GM18909 (cell line): ENCODE data around the gene ABCC4.

Experiments
- ATAC-seq: cut with Tn5 transposase; IDR thresholded peaks from one replicate; pipeline ENCODE4 v1.9.1; 2021; ENCODE audit warnings: mild to moderate bottlenecking; ENCODE audit not compliant: unreplicated experiment, poor library complexity

ABCC4 gene

DNA sequence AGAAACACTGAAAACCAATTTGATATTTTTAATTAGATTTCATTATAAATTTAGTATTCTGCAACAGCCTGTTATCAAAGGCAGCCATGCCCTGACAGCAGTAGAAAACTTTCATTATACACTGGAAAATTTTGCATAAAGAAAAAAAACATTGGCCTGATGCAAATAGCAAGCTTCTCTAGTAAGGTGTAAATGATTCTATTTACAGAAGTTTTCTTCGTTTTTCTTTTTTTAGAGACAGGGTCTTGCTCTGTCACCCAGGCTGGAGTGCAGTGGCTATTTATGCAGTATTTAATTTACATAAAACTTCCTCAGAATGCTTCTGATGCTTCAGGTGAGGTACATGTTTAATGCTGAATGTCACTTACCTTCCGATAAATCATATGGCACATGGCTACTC lies 67.0 kb downstream of the ABCC4 start:
- ATAC-seq: peak; percentile 80

DNA sequence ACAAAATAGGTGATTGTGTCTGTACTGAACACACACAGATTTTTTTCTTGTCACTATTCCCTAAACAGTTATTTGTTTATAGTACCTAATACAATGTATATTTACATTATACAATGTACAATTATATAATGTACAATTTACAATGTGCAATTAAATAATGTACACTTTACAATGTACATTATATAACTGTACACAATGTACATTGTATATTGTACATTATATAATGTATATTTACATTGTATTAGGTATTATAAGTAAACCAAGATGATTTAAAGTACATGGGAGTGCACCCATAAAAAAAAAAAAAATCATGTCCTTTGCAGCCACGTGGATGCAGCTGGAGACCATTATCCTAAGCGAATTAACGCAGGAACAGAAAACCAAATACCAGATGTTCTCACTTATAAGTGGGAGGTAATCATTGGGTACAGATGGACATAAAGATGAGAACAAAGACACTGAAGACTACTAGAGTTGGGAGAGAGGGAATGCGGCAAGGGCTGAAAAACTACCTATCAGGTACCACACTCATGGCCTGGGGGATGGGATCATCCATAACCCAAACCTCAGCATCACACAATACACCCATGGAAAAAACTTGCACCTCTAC lies 68.1 kb downstream of the ABCC4 start:
- no peak for ATAC-seq

- no peak for ATAC-seq
Observed at GRCh38 chr13:95231393-95231792, 69.9 kb downstream of the ABCC4 start.

DNA sequence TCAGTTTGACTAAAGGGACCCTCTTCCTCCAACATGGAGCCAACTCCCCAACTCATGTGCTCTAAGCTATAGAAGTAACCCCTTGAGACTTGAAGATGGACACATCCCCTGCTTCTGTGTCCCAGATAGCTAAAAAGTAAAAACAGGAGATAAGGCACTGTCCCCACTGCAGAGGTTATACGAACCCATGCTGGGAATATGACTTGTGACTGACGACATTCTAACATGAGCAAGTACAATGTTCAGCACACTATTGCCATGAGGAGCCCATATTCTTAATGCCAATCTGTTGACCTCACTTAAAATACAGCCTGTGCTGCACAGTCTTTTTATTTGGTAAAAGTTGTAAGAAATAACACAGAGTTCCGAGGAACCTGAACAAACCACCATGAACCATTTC lies 71.4 kb downstream of the ABCC4 start:
- ATAC-seq: no peak

DNA sequence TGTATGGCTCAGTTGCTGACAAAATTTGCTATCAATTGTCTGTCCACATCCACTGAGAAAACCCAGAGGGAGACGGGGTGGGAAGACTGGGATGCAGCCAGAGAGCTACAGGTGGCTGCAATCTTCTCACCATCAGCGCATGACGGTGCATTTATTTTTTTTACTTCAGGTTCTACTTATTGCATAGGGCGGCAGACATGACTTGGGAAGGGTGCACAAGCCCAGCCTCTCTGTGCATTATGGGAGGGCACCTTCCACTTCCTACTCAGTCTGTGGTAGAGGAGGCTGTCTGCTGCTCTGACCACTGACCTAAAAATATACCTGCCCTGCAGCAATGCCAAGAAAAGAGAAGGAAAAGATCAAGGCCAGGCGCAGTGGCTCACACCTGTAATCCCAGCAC lies 73.1 kb downstream of the ABCC4 start:
- no peak for ATAC-seq

GRCh38 chr13:95226932-95227695 lies 74.1 kb downstream of the ABCC4 start:
- peak; percentile 84 for ATAC-seq

GRCh38 chr13:95226476-95226875 lies 74.8 kb downstream of the ABCC4 start:
- peak; percentile 9 for ATAC-seq

DNA sequence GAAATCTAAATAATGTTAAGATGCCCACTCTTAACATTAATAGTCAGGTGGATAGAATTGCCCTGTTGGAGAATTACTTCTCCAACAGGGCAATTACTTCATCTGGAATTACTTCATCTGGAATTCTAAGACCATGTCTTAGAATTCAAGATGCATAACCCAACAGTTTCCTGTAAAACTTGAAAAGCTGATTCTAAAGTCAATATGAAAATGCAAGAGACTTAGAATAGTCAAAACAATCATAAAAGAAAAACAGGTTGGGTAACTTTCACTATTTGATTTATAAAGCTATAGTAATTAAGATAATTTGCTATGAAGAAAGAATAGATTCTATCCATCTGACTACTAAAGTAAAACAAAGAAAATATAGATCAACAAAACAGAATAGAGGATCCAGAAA lies 75.2 kb downstream of the ABCC4 start:
- no peak for ATAC-seq

GRCh38 chr13:95224064-95224463 lies 77.2 kb downstream of the ABCC4 start:
- ATAC-seq: no peak

- peak; percentile 61 for ATAC-seq
Observed at GRCh38 chr13:95222733-95223018, 78.6 kb downstream of the ABCC4 start.

DNA sequence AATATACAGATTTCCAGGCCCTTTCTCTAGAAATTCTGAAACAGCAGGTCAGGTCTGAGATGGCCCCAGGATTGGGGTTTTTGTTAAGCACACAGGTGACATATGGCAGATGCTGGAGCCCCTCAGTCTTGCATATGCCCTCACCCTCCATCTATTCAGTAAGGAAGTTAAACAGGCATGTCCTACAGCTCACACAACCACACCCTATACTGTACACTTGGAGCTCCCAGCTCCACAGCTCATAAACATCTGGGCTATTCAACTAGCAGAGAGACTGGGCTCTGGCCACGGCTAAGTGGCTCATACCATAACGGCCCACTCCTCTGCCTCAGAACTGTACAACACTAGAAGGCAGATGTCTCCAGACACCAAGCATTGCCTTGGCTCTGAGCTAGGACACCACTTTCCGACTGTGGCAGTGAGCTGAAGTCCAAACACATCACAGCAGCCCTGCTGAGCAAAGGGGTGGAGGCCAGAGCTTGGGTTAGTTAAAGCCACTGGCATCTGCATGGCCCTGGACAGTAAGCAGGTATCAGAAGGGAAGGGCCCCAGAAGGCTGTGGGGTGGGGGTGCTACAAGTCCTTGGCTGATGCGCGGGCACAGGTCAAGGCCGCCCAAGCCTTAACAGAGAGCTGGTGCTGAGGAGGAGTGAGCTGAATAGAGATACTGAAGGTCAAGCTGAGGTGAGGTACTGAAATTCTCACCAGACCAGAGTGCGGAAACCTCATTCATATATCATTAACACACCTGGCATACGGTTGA lies 79.1 kb downstream of the ABCC4 start:
- peak; percentile 79 for ATAC-seq

DNA sequence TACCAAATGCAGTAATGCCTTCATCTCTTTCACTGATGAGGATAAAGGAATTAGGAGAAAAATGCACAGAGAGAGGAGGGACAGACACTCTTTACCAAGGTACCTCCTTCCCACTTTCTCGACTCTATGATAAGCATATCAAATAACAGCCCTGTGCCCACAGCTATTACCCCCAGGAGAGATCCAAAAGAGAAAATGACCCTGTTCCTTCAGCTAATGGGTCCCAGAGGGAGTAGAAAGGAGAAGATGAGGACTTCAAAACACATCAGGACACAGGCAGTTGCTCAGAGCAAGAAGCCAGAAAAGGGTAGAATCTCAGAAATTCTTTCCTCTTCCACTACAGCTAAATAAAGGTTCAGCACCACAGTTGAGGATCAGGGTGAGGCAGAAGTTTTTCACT lies 80.6 kb downstream of the ABCC4 start:
- no peak for ATAC-seq

GRCh38 chr13:95217920-95218830 lies 83.1 kb downstream of the ABCC4 start:
- ATAC-seq: no peak

DNA sequence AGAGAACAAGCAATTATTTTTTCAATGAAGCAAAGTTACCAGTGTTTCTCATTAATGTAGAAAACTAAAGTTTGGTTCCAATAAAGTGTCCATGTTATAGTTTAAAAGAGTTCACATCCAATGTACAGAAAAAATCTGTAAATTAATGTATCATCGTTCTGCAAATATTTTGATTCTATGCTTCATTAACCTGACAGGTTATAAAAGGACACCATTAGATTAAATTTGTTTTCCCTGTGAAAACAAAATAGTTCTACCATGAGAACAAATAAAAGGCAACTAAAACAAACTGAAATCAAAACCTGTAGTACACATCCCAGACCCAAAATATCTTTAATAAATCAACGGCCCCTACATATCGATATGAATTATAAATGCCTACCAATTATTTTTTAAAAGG lies 85.1 kb downstream of the ABCC4 start:
- no peak for ATAC-seq

- ATAC-seq: no peak
Observed at GRCh38 chr13:95212983-95213850, 88.0 kb downstream of the ABCC4 start.

DNA sequence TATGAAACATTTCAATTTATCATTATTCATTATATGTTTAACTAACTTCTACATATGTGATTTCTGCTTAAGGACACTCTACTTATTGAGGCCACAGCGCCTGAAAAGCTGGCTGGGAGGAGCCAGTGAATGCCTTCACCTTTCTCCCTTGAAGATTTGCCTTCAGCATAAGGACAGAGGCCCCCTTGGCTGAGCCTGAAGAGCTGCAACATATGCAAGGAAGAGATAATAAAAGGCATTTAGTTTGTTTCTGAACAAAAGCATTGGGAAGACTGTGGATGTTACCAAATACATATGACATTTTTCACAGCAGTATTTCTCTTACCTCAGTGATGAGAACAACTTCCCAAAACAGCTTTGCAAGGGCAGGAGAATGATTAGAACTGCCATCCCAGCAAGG lies 92.1 kb downstream of the ABCC4 start:
- no peak for ATAC-seq

- ATAC-seq: peak; percentile 88
Observed at GRCh38 chr13:95207769-95208366, 93.4 kb downstream of the ABCC4 start.

- ATAC-seq: no peak
Observed at GRCh38 chr13:95206116-95206515, 95.1 kb downstream of the ABCC4 start.

GRCh38 chr13:95204231-95204765 lies 97.0 kb downstream of the ABCC4 start:
- ATAC-seq: no peak
